ENCODE measurements around the gene IFNAR1. TPM values are rescaled to one million over a fixed set of nuclear protein-coding genes. Genes with fewer than 3 reads are reported as not detected.

IFNAR1 gene
- total and polyA plus RNA-seq, 9 of the 15 experiments (the other 6 are each of a cell fraction or from before 2014, with no cell fraction given) = 8.6 to 31.8 (median 14.8) TPM

DNA sequence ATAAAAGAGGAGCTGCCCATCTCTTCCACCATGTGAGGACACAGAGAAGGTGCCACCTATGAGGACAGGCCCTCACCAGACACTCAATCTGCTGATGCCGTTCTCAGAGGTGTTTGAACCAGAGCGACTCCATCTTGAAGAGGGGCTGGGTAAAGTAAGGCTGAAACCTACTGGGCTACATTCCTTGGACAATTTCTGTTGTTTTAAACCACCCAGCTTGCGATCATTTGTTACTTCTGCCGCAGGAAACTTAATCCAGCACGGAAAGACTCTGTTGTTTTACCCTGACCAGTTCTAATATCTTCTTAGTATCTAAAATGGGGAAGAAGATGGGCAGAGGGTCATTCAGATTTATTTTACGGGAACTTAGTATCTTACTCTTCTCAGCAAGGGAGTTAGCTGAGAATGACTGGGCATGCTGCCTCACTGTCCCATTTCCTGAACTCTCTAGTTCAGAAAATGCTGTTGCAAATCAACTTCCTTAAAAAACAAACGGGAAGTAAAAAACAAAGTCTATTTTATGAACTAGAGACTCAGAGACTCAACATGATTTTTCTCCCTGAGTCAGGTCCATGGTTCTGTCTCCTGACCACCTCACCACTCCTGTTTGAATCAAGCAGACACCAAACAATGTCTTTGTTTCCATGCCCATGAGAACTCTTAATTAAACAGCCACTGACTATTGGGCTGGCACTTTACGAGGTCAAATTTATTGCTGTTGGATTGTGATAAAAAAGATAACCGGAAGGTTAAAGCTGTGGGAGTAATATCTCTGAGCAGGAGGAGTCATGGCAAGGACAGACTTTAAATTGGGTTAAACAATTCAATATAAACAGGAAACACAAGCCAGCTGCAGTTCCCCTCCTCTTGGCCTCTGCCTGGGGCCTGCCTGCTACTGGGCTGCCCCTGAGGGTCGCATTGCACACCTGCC lies 23.8 kb upstream of the IFNAR1 start (continued):
- TF ChIP-seq, protein P1, sequence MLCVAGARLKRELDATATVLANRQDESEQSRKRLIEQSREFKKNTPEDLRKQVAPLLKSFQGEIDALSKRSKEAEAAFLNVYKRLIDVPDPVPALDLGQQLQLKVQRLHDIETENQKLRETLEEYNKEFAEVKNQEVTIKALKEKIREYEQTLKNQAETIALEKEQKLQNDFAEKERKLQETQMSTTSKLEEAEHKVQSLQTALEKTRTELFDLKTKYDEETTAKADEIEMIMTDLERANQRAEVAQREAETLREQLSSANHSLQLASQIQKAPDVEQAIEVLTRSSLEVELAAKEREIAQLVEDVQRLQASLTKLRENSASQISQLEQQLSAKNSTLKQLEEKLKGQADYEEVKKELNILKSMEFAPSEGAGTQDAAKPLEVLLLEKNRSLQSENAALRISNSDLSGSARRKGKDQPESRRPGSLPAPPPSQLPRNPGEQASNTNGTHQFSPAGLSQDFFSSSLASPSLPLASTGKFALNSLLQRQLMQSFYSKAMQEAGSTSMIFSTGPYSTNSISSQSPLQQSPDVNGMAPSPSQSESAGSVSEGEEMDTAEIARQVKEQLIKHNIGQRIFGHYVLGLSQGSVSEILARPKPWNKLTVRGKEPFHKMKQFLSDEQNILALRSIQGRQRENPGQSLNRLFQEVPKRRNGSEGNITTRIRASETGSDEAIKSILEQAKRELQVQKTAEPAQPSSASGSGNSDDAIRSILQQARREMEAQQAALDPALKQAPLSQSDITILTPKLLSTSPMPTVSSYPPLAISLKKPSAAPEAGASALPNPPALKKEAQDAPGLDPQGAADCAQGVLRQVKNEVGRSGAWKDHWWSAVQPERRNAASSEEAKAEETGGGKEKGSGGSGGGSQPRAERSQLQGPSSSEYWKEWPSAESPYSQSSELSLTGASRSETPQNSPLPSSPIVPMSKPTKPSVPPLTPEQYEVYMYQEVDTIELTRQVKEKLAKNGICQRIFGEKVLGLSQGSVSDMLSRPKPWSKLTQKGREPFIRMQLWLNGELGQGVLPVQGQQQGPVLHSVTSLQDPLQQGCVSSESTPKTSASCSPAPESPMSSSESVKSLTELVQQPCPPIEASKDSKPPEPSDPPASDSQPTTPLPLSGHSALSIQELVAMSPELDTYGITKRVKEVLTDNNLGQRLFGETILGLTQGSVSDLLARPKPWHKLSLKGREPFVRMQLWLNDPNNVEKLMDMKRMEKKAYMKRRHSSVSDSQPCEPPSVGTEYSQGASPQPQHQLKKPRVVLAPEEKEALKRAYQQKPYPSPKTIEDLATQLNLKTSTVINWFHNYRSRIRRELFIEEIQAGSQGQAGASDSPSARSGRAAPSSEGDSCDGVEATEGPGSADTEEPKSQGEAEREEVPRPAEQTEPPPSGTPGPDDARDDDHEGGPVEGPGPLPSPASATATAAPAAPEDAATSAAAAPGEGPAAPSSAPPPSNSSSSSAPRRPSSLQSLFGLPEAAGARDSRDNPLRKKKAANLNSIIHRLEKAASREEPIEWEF (CRISPR knock-in tag; IDR thresholded peaks at IDR 0.05) = peak; percentile 89
- TF ChIP-seq NFIC (IDR thresholded peaks at IDR 0.05) = no peak
- TF ChIP-seq ZNF134 (CRISPR knock-in tag; conservative IDR thresholded peaks at IDR 0.05) = peak; percentile 88
- 0 out of 4 replicates have a peak, but pooled peaks of 1 of the 2 experiments have one; percentile 9 for TF ChIP-seq NRF1 (conservative IDR thresholded peaks at IDR 0.05 in 1 of 2, IDR thresholded peaks at IDR 0.05 in 1 of 2)
- TF ChIP-seq, protein P2, sequence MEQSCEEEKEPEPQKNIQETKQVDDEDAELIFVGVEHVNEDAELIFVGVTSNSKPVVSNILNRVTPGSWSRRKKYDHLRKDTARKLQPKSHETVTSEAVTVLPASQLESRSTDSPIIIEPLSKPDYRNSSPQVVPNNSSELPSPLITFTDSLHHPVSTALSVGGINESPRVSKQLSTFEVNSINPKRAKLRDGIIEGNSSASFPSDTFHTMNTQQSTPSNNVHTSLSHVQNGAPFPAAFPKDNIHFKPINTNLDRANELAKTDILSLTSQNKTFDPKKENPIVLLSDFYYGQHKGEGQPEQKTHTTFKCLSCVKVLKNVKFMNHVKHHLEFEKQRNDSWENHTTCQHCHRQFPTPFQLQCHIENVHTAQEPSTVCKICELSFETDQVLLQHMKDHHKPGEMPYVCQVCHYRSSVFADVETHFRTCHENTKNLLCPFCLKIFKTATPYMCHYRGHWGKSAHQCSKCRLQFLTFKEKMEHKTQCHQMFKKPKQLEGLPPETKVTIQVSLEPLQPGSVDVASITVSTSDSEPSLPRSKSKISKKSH (CRISPR knock-in tag; IDR thresholded peaks at IDR 0.05) = peak; percentile 64; the same call in 1 of the 2 replicates
- TF ChIP-seq PHF21A (IDR thresholded peaks at IDR 0.05; ENCODE audit: borderline replicate concordance, low read depth) = no peak
- TF ChIP-seq HDAC3 (IDR thresholded peaks at IDR 0.05; ENCODE audit: borderline replicate concordance, partially characterized antibody) = no peak
- TF ChIP-seq ZNF583 (CRISPR knock-in tag; IDR thresholded peaks at IDR 0.05) = peak; percentile 97
- no peak for TF ChIP-seq CHCHD3 (CRISPR knock-in tag; IDR thresholded peaks at IDR 0.05)
- peak; percentile 43; the same call in 1 of the 2 replicates for TF ChIP-seq SPI1 (IDR thresholded peaks at IDR 0.05; ENCODE audit: borderline replicate concordance, low read depth, low read length)
- peak; percentile 90 for TF ChIP-seq NR2F6 (CRISPR knock-in tag; IDR thresholded peaks at IDR 0.05)
- TF ChIP-seq IFI16 (CRISPR knock-in tag; IDR thresholded peaks at IDR 0.05) = no peak
- no peak for TF ChIP-seq FOXK2 (conservative IDR thresholded peaks at IDR 0.05 in 1 of 2, IDR thresholded peaks at IDR 0.05 in 1 of 2; ENCODE audit: low read depth in 2 of 2)
- TF ChIP-seq SNRNP70 (optimal IDR thresholded peaks at IDR 0.05; ENCODE audit: low read depth, low read length) = no peak
- no peak for TF ChIP-seq NEUROD1 (IDR thresholded peaks at IDR 0.05; ENCODE audit: borderline replicate concordance, low read depth, low read length, partially characterized antibody)
- TF ChIP-seq, protein P3, sequence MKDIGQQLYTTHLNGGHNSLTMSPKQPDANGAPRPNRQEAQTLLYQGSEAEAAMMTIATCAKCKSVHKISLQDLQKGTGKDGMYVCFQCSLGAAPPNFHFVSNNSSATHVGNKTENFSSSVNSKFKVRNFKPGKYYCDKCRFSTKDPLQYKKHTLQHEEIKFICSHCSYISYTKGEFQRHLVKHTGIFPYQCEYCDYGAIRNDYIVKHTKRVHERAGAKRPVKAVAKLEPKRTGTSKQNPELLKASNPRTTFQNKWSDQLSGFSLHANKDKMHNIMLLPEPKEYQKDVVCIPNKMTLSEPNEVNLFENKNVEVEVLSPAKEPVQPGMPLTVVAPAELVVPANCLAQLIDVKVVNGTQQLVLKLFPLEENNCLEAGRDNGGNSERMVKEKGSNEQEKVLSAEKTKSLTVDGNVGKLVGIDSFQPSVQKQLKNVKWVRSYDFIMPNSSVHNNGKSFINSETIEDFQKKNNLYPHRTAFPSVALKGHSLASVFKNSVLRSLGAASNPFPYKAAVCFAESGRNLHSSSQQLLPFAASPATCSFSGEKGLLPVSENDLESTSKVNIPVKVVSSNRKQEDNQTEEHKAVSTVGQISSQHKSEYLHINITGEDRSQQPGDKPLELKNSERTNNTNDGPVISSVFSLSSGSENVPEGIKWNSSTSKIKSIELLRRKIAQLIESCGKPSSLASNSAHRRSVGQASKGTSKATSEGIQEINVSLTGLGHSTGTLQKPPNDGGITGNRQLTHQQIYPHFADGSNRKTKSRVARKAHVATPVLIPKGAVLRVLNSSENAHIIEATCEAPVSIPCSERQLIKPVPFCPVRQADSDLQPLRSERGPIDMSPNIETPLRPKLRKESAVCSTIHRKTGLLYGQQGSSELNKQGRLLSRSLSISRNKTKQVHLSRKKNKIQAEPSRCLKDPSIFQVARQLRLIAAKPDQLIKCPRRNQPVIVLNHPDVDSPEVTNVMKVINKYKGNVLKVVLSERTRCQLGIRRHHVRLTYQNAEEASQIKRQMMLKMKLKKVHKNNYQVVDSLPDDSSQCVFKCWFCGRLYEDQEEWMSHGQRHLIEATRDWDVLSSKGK (CRISPR knock-in tag; IDR thresholded peaks at IDR 0.05) = no peak
- TF ChIP-seq NR2C1 (IDR thresholded peaks at IDR 0.05) = no peak
- TF ChIP-seq NR2C1 (tag; IDR thresholded peaks at IDR 0.05) = peak; percentile 87
